WTC11 (cell line): ENCODE results near the gene HSPA1B. TPM values are rescaled to one million over a fixed set of nuclear protein-coding genes. Genes with fewer than 3 reads are reported as not detected.

Source experiments
- ATAC-seq: fragments of 200-7000 bp; cut with Tn5 transposase; 2 replicates; pipeline ENCODE4 v1.10.0; 2021; ENCODE audit warnings: mild to moderate bottlenecking, moderate library complexity
- CTCF ChIA-PET: fragments of 300-600 bp; sonication (Branson Sonifier 250); formaldehyde crosslinking; loops from one replicate; lab custom pipeline; 2021; ENCODE audit warnings: antibody characterized with exemption; lab: Charles Lee
- POLR2A ChIA-PET: fragments of 350-600 bp; sonication (Branson Sonifier 250); formaldehyde crosslinking; loops from one replicate; lab custom pipeline; 2021; ENCODE audit warnings: antibody characterized with exemption; lab: Charles Lee
- DNase-seq: peaks from one replicate; pipeline ENCODE4 v3.0.0; 2021; ENCODE audit warnings: low spot score
- H3K27ac Mint-ChIP-seq: 2 replicates; pipeline ENCODE4 v1.8.0; 2021; ENCODE audit warnings: mixed read lengths
- H3K27me3 Mint-ChIP-seq: 2 replicates; pipeline ENCODE4 v1.8.0; 2021; ENCODE audit warnings: low read depth, mild to moderate bottlenecking, moderate library complexity, mixed read lengths
- H3K36me3 Mint-ChIP-seq: 2 replicates; pipeline ENCODE4 v1.8.0; 2021; ENCODE audit warnings: mixed read lengths
- H3K4me1 Mint-ChIP-seq: 2 replicates; pipeline ENCODE4 v1.8.0; 2022; ENCODE audit warnings: mixed read lengths
- H3K4me3 Mint-ChIP-seq: 2 replicates; pipeline ENCODE4 v1.8.0; 2021; ENCODE audit warnings: mild to moderate bottlenecking, moderate library complexity, mixed read lengths
- H3K9me3 Mint-ChIP-seq: 2 replicates; pipeline ENCODE4 v1.8.0; 2021; ENCODE audit warnings: mixed read lengths
- CBFB ChIP-seq: sonication (generic); formaldehyde crosslinking; IDR thresholded peaks from 2 replicates; pipeline ENCODE4 v1.8.1; 2022; ENCODE audit warnings: mild to moderate bottlenecking, low read depth, missing genetic modification reagents
- CREM ChIP-seq: sonication (generic); formaldehyde crosslinking; IDR thresholded peaks from 2 replicates; pipeline ENCODE4 v1.8.1; 2022; ENCODE audit warnings: mild to moderate bottlenecking, missing genetic modification reagents, moderate library complexity
- FOXJ3 ChIP-seq: sonication (generic); formaldehyde crosslinking; IDR thresholded peaks from 2 replicates; pipeline ENCODE4 v1.9.0; 2021; ENCODE audit warnings: missing genetic modification reagents, mild to moderate bottlenecking, borderline replicate concordance
- FOXK1 ChIP-seq: sonication (generic); formaldehyde crosslinking; IDR thresholded peaks from 2 replicates; pipeline ENCODE4 v1.8.0; 2022; ENCODE audit warnings: mild to moderate bottlenecking, moderate library complexity, missing genetic modification reagents
- FOXP1 ChIP-seq: sonication (generic); formaldehyde crosslinking; IDR thresholded peaks from 2 replicates; pipeline ENCODE4 v1.8.0; 2022; ENCODE audit warnings: missing genetic modification reagents, mild to moderate bottlenecking, moderate library complexity, borderline replicate concordance
- JAZF1 ChIP-seq: fragments of 250-450 bp; sonication (Bioruptor Pico); IDR thresholded peaks from 2 replicates; pipeline ENCODE4 v1.9.0; 2021; ENCODE audit warnings: moderate library complexity, mild to moderate bottlenecking, inconsistent platforms
- KAT7 ChIP-seq: sonication (generic); formaldehyde crosslinking; IDR thresholded peaks from 2 replicates; pipeline ENCODE4 v1.8.1; 2023; ENCODE audit warnings: missing genetic modification reagents, mild to moderate bottlenecking, borderline replicate concordance
- NFE2L1 ChIP-seq: sonication (generic); formaldehyde crosslinking; IDR thresholded peaks from 2 replicates; pipeline ENCODE4 v1.8.1; 2023; ENCODE audit warnings: missing genetic modification reagents
- RORB ChIP-seq: fragments of 250-450 bp; sonication (Bioruptor Pico); IDR thresholded peaks from 2 replicates; pipeline ENCODE4 v1.9.0; 2021; ENCODE audit warnings: mild to moderate bottlenecking
- TCF7 ChIP-seq: sonication (generic); formaldehyde crosslinking; IDR thresholded peaks from 2 replicates; pipeline ENCODE4 v1.8.0; 2022; ENCODE audit warnings: mild to moderate bottlenecking, low read depth, missing genetic modification reagents, moderate library complexity
- TEAD4 ChIP-seq: sonication (generic); formaldehyde crosslinking; IDR thresholded peaks from 2 replicates; pipeline ENCODE4 v1.8.0; 2022; ENCODE audit warnings: mild to moderate bottlenecking, missing genetic modification reagents
- ZNF396 ChIP-seq: fragments of 250-450 bp; sonication (Bioruptor Pico); IDR thresholded peaks from 2 replicates; pipeline ENCODE4 v1.8.0; 2021; ENCODE audit warnings: mild to moderate bottlenecking, moderate library complexity, borderline replicate concordance
- ZNF423 ChIP-seq: fragments of 250-450 bp; sonication (Bioruptor Pico); IDR thresholded peaks from 2 replicates; pipeline ENCODE4 v2.1.2; 2022; ENCODE audit warnings: mild to moderate bottlenecking, moderate library complexity
- total RNA-seq: library from RNA; stranded (reverse); gene quantifications from 3 replicates; pipeline ENCODE4 v1.2.3, GENCODE V29; 2021
- TF ChIP-seq, protein P1 (sequence below): sonication (generic); formaldehyde crosslinking; IDR thresholded peaks from 2 replicates; pipeline ENCODE4 v1.8.0; 2022; ENCODE audit warnings: mild to moderate bottlenecking, missing genetic modification reagents
- TF ChIP-seq, protein P2 (sequence below): sonication (generic); formaldehyde crosslinking; IDR thresholded peaks from 2 replicates; pipeline ENCODE4 v1.8.0; 2023; ENCODE audit warnings: missing genetic modification reagents
- TF ChIP-seq, protein P3 (sequence below): sonication (generic); formaldehyde crosslinking; IDR thresholded peaks from 2 replicates; pipeline ENCODE4 v1.8.0; 2022; ENCODE audit warnings: mild to moderate bottlenecking, missing genetic modification reagents
- TF ChIP-seq, protein P4 (sequence below): sonication (generic); formaldehyde crosslinking; IDR thresholded peaks from 2 replicates; pipeline ENCODE4 v1.8.1; 2022; ENCODE audit warnings: missing genetic modification reagents, borderline replicate concordance
- TF ChIP-seq, protein P5 (sequence below): fragments of 250-450 bp; sonication (Bioruptor Pico); conservative IDR thresholded peaks from 2 replicates; pipeline ENCODE4 v1.9.0; 2021; ENCODE audit warnings: mild to moderate bottlenecking
- TF ChIP-seq, protein P6 (sequence below): sonication (generic); formaldehyde crosslinking; IDR thresholded peaks from 2 replicates; pipeline ENCODE4 v1.8.1; 2022; ENCODE audit warnings: mild to moderate bottlenecking, moderate library complexity, missing genetic modification reagents
- TF ChIP-seq, protein P7 (sequence below): fragments of 200-600 bp; IDR thresholded peaks from 2 replicates; pipeline ENCODE4 v1.8.0; 2022; ENCODE audit warnings: antibody characterized with exemption

Gene HSPA1B
- total RNA-seq, 1 experiment from 2014 or later, result 75.3 TPM

DNA sequence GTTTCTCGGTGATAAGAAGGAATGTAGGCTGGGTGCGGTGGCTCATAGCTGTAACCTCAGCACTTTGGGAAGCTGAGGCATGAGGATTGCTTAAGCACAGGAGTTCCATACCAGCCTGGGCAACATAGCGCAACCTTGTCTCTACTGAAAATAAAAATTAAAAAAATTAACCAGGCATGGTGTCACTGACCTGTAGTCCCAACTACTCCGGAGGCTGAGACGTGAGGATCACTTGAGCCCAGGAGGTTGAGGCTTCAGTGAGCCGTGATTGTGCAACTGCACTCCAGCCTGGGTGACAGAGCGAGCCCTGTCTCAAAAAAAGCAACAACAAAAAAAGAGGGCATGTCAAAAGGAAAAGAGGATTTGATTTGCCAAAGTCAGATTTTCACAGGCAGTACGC is 31.2 kb downstream of the HSPA1B start:
- H3K9me3 Mint-ChIP-seq, result peaks cover 7% of the 10 kb centered on the region; the same call in 1 of the 2 replicates
- POLR2A ChIA-PET, result no interaction called here
- TF ChIP-seq FOXP1 (CRISPR knock-in tag), result no peak
- TF ChIP-seq CREM (CRISPR knock-in tag), result no peak
- no peak for TF ChIP-seq FOXJ3 (CRISPR knock-in tag)
- no peak for TF ChIP-seq NFE2L1
- TF ChIP-seq ZNF396 (CRISPR knock-in tag), result no peak
- no peak for TF ChIP-seq JAZF1 (CRISPR knock-in tag)
- TF ChIP-seq, protein P1, sequence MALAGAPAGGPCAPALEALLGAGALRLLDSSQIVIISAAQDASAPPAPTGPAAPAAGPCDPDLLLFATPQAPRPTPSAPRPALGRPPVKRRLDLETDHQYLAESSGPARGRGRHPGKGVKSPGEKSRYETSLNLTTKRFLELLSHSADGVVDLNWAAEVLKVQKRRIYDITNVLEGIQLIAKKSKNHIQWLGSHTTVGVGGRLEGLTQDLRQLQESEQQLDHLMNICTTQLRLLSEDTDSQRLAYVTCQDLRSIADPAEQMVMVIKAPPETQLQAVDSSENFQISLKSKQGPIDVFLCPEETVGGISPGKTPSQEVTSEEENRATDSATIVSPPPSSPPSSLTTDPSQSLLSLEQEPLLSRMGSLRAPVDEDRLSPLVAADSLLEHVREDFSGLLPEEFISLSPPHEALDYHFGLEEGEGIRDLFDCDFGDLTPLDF (CRISPR knock-in tag), result no peak
- TF ChIP-seq TEAD4 (CRISPR knock-in tag), result no peak
- no peak for TF ChIP-seq FOXK1 (CRISPR knock-in tag)
- no peak for TF ChIP-seq ZNF423 (CRISPR knock-in tag)
- TF ChIP-seq, protein P2, sequence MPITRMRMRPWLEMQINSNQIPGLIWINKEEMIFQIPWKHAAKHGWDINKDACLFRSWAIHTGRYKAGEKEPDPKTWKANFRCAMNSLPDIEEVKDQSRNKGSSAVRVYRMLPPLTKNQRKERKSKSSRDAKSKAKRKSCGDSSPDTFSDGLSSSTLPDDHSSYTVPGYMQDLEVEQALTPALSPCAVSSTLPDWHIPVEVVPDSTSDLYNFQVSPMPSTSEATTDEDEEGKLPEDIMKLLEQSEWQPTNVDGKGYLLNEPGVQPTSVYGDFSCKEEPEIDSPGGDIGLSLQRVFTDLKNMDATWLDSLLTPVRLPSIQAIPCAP (CRISPR knock-in tag), result no peak
- TF ChIP-seq, protein P3, sequence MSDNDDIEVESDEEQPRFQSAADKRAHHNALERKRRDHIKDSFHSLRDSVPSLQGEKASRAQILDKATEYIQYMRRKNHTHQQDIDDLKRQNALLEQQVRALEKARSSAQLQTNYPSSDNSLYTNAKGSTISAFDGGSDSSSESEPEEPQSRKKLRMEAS (CRISPR knock-in tag), result no peak
- peaks cover 5% of the 10 kb centered on the region; the same call in 1 of the 2 replicates for H3K27me3 Mint-ChIP-seq
- peaks cover 26% of the 10 kb centered on the region for H3K36me3 Mint-ChIP-seq
- H3K4me3 Mint-ChIP-seq, result no peak overlapping the region
- DNase-seq (no peak), ATAC-seq (no peak)
- peaks cover 10% of the 10 kb centered on the region for H3K4me1 Mint-ChIP-seq
- CTCF ChIA-PET, result no interaction called here
- H3K27ac Mint-ChIP-seq, result no peak overlapping the region

DNA sequence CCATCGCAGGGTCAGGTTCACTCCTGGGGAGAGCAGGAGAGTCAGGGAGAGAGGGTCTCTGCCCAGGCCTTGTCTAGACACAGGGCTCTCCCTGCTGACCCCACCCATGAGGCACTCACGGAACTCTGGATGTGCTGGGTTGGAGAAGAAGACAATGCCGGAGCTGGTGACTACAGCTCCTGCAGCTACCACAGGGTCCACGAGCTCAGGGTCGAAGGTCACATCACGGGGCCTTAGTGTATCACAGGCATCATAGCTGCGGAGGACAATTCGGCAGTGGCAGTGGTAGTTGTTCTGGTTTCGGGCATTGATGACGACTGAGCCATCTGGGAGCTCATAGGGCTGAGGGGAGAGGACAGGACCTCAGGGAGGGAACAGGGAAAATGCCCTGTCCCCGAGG is 32.4 kb downstream of the HSPA1B start:
- peaks cover 7% of the 10 kb centered on the region; the same call in 1 of the 2 replicates for H3K9me3 Mint-ChIP-seq
- no peak for ATAC-seq
- peaks cover 5% of the 10 kb centered on the region; the same call in 1 of the 2 replicates for H3K27me3 Mint-ChIP-seq
- TF ChIP-seq TCF7 (CRISPR knock-in tag) (no peak), KAT7 (CRISPR knock-in tag) (no peak), ZNF396 (CRISPR knock-in tag) (no peak), RORB (CRISPR knock-in tag) (no peak), FOXK1 (CRISPR knock-in tag) (no peak)
- TF ChIP-seq, protein P4, sequence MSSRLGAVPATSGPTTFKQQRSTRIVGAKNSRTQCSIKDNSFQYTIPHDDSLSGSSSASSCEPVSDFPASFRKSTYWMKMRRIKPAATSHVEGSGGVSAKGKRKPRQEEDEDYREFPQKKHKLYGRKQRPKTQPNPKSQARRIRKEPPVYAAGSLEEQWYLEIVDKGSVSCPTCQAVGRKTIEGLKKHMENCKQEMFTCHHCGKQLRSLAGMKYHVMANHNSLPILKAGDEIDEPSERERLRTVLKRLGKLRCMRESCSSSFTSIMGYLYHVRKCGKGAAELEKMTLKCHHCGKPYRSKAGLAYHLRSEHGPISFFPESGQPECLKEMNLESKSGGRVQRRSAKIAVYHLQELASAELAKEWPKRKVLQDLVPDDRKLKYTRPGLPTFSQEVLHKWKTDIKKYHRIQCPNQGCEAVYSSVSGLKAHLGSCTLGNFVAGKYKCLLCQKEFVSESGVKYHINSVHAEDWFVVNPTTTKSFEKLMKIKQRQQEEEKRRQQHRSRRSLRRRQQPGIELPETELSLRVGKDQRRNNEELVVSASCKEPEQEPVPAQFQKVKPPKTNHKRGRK (CRISPR knock-in tag), result no peak
- TF ChIP-seq, protein P5, sequence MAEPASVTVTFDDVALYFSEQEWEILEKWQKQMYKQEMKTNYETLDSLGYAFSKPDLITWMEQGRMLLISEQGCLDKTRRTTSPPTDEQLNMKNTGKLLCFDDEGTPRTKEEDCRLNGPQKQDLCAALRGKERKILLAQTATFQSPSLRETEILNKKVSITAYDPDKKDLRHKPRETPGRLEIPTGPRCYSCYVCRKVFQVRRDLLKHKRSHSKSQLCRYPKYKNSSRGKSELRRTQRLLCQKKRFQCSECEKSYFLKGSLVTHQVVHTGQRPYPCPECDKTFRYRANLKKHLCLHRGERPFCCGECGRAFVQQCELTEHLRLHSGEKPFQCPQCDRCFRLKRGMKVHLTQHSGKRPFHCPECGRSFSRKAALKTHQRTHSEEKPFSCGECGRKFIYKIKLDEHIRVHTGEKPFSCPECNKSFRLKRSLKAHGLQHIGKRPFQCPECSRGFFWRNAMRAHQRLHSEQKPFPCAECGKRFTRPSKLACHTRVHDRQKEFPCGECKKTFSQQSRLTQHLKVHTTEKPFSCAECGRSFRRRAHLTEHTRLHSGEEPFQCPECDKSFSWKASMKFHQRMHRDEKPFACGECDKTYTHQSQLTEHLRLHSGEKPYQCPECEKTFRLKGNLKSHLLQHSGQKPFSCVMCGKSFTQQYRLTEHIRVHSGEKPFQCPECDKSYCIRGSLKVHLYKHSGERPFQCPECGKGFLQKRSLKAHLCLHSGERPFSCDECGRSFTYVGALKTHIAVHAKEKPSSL (CRISPR knock-in tag), result no peak
- TF ChIP-seq, all 79 proteins: peak for 0
- POLR2A ChIA-PET, result no interaction called here
- CTCF ChIA-PET, result no interaction called here
- no peak overlapping the region for H3K27ac Mint-ChIP-seq
- DNase-seq, result no peak
- H3K36me3 Mint-ChIP-seq, result peaks cover 26% of the 10 kb centered on the region
- peaks cover 15% of the 10 kb centered on the region for H3K4me1 Mint-ChIP-seq
- H3K4me3 Mint-ChIP-seq, result no peak overlapping the region

DNA sequence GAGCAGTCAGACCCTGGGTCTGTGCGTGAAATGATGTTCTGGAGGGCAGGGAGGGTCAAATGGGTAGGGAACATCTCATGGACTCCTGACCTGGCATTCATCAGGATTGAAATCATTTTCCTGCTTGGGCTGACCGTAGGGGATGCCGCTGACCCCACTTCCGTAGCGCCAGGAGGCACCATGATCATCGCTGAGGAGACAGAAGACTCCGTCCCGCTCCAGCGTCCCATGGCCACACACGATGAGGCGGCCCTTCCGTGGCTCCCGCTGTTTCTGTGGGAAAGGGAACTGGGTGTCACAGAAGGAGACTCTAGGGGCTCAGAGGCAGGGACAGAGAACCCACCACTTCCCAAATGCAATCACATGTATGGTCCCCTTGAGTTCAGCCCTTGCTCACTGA is 32.8 kb downstream of the HSPA1B start:
- no peak overlapping the region for H3K4me3 Mint-ChIP-seq
- no peak for DNase-seq
- TF ChIP-seq CBFB (no peak), ZNF423 (CRISPR knock-in tag) (no peak)
- TF ChIP-seq, protein P6, sequence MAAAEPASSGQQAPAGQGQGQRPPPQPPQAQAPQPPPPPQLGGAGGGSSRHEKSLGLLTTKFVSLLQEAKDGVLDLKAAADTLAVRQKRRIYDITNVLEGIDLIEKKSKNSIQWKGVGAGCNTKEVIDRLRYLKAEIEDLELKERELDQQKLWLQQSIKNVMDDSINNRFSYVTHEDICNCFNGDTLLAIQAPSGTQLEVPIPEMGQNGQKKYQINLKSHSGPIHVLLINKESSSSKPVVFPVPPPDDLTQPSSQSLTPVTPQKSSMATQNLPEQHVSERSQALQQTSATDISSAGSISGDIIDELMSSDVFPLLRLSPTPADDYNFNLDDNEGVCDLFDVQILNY (CRISPR knock-in tag), result no peak
- TF ChIP-seq, protein P7, sequence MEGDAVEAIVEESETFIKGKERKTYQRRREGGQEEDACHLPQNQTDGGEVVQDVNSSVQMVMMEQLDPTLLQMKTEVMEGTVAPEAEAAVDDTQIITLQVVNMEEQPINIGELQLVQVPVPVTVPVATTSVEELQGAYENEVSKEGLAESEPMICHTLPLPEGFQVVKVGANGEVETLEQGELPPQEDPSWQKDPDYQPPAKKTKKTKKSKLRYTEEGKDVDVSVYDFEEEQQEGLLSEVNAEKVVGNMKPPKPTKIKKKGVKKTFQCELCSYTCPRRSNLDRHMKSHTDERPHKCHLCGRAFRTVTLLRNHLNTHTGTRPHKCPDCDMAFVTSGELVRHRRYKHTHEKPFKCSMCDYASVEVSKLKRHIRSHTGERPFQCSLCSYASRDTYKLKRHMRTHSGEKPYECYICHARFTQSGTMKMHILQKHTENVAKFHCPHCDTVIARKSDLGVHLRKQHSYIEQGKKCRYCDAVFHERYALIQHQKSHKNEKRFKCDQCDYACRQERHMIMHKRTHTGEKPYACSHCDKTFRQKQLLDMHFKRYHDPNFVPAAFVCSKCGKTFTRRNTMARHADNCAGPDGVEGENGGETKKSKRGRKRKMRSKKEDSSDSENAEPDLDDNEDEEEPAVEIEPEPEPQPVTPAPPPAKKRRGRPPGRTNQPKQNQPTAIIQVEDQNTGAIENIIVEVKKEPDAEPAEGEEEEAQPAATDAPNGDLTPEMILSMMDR, result no peak
- TF ChIP-seq, protein P2 (CRISPR knock-in tag), result no peak

More for the DNA sequence above, 32.8 kb downstream of the HSPA1B start:
- peaks cover 3% of the 10 kb centered on the region; the same call in 1 of the 2 replicates for H3K27me3 Mint-ChIP-seq
- POLR2A ChIA-PET, result no interaction called here
- H3K4me1 Mint-ChIP-seq, result peaks cover 19% of the 10 kb centered on the region
- CTCF ChIA-PET, result no interaction called here
- peaks cover 24% of the 10 kb centered on the region for H3K36me3 Mint-ChIP-seq
- no peak for ATAC-seq
- H3K27ac Mint-ChIP-seq, result no peak overlapping the region
- H3K9me3 Mint-ChIP-seq, result peaks cover 5% of the 10 kb centered on the region; the same call in 1 of the 2 replicates
